ENCODE measurements around the gene COL6A2.

- TF ChIP-seq EP300 (IDR thresholded peaks at IDR 0.05) = no peak
- no peak for TF ChIP-seq CTCF (IDR thresholded peaks at IDR 0.05)
- TF ChIP-seq BHLHE40 (IDR thresholded peaks at IDR 0.05; ENCODE audit: low read depth, low read length) = no peak
- TF ChIP-seq PHF8 (IDR thresholded peaks at IDR 0.05; ENCODE audit: borderline replicate concordance, low read depth) = no peak
- no peak for TF ChIP-seq POLR2A (IDR thresholded peaks at IDR 0.05; ENCODE audit: low read length)
Measured at GRCh38 chr21:46154955-46155513, 57.1 kb downstream of the COL6A2 start.

All from A549 (cell line).